ENCODE measurements around the gene CLRN1. TPM values are rescaled to one million over a fixed set of nuclear protein-coding genes. Genes with fewer than 3 reads are reported as not detected.

The CLRN1 gene
- total RNA-seq, 1 experiment from 2014 or later, result not detected

- Mint-ChIP-seq H3K4me1 (peaks cover 7% of the 10 kb centered on the region), H3K36me3 (no peaks in the 10 kb centered on the region), H3K4me3 (no peak overlapping the region), H3K9me3 (peaks cover 7% of the 10 kb centered on the region), H3K27me3 (ENCODE audit: low read depth) (no peaks in the 10 kb centered on the region), H3K27ac (no peak overlapping the region)
- TF ChIP-seq E2F5 (CRISPR knock-in tag; IDR thresholded peaks at IDR 0.05), result no peak
- no peak for TF ChIP-seq ATF1 (CRISPR knock-in tag; IDR thresholded peaks at IDR 0.05)
- TF ChIP-seq ZNF423 (CRISPR knock-in tag; IDR thresholded peaks at IDR 0.05), result peak; percentile 78
- no peak for TF ChIP-seq TEAD4 (CRISPR knock-in tag; IDR thresholded peaks at IDR 0.05)
- TF ChIP-seq NFE2L1 (CRISPR knock-in tag; IDR thresholded peaks at IDR 0.05), result no peak
- TF ChIP-seq MYBL2 (CRISPR knock-in tag; IDR thresholded peaks at IDR 0.05), result no peak
- DNase-seq (ENCODE audit: low spot score) (no peak), ATAC-seq (peak; percentile 34)
- ChIA-PET CTCF (no interaction called here), POLR2A (no interaction called here)
Observed at GRCh38 chr3:151012753-151013152, 40.2 kb upstream of the CLRN1 start.

GRCh38 chr3:151011427-151011826 lies 38.9 kb upstream of the CLRN1 start:
- ATAC-seq (no peak; the same call in 1 of the 2 replicates), DNase-seq (ENCODE audit: low spot score) (no peak)
- ChIA-PET POLR2A (interaction anchor here (0.6 kb wide), 1 partner anchor 217 kb away, joined by 4 read pairs; no protein-coding TSS in a partner anchor), CTCF (interaction anchor here (0.6 kb wide), 1 partner anchor 73 kb away, joined by 4 read pairs; no protein-coding TSS in a partner anchor)
- Mint-ChIP-seq H3K4me3 (no peak overlapping the region), H3K9me3 (peaks cover 7% of the 10 kb centered on the region), H3K27ac (no peak overlapping the region), H3K4me1 (peaks cover 7% of the 10 kb centered on the region), H3K36me3 (no peaks in the 10 kb centered on the region), H3K27me3 (ENCODE audit: low read depth) (no peaks in the 10 kb centered on the region)
- TF ChIP-seq ZNF121 (CRISPR knock-in tag; IDR thresholded peaks at IDR 0.05) (no peak), IRF1 (CRISPR knock-in tag; IDR thresholded peaks at IDR 0.05) (no peak), SOX15 (CRISPR knock-in tag; IDR thresholded peaks at IDR 0.05) (no peak), TEAD1 (CRISPR knock-in tag; IDR thresholded peaks at IDR 0.05) (no peak), USF1 (CRISPR knock-in tag; IDR thresholded peaks at IDR 0.05) (no peak), SMAD3 (CRISPR knock-in tag; IDR thresholded peaks at IDR 0.05; ENCODE audit: borderline replicate concordance) (no peak), ATF2 (CRISPR knock-in tag; IDR thresholded peaks at IDR 0.05; ENCODE audit: borderline replicate concordance, low read depth) (no peak)

- Mint-ChIP-seq H3K36me3 (no peaks in the 10 kb centered on the region), H3K4me3 (no peak overlapping the region), H3K9me3 (peaks cover 7% of the 10 kb centered on the region), H3K4me1 (peaks cover 7% of the 10 kb centered on the region), H3K27me3 (ENCODE audit: low read depth) (no peaks in the 10 kb centered on the region), H3K27ac (no peak overlapping the region)
- ChIA-PET CTCF (no interaction called here), POLR2A (no interaction called here)
- ATAC-seq, result peak; percentile 51
- DNase-seq (ENCODE audit: low spot score), result no peak
- TF ChIP-seq PREB (CRISPR knock-in tag; IDR thresholded peaks at IDR 0.05; ENCODE audit: borderline replicate concordance) (no peak), ATF6 (CRISPR knock-in tag; IDR thresholded peaks at IDR 0.05) (no peak), MLX (CRISPR knock-in tag; IDR thresholded peaks at IDR 0.05) (no peak), EMX1 (CRISPR knock-in tag; IDR thresholded peaks at IDR 0.05) (no peak), TEAD1 (CRISPR knock-in tag; IDR thresholded peaks at IDR 0.05) (no peak), ETV6 (CRISPR knock-in tag; IDR thresholded peaks at IDR 0.05) (no peak), ZBTB43 (CRISPR knock-in tag; IDR thresholded peaks at IDR 0.05) (no peak), USF1 (CRISPR knock-in tag; IDR thresholded peaks at IDR 0.05) (no peak)
Observed at GRCh38 chr3:151009981-151010380, 37.5 kb upstream of the CLRN1 start.

All from WTC11 (cell line).